ENCODE results near the gene PFDN1. TPM values are rescaled to one million over a fixed set of nuclear protein-coding genes. Genes with fewer than 3 reads are reported as not detected.
"Not testable (repeated sequence)": the region's sequence is repeated elsewhere in the genome, so short reads cannot be mapped to it uniquely, and the experiment has no call there.

Gene PFDN1
- total RNA-seq, 2 donors from 2014 or later = 33.4 to 35.2 TPM

GRCh38 chr5:140214831-140215230, 88.1 kb downstream of the PFDN1 start:
- H3K4me1 Mint-ChIP-seq = peaks cover 7% of the 10 kb centered on the region
- no peak overlapping the region for H3K27ac Mint-ChIP-seq
- H3K27me3 Mint-ChIP-seq = no peaks in the 10 kb centered on the region
- DNase-seq (no peak), ATAC-seq (peak; percentile 50)
- H3K36me3 Mint-ChIP-seq (ENCODE audit: low read depth) = no peaks in the 10 kb centered on the region
- no peak overlapping the region for H3K4me3 Mint-ChIP-seq
- no peaks in the 10 kb centered on the region for H3K9me3 ChIP-seq (ENCODE audit: control insufficient read depth, low read length, poor library complexity, severe bottlenecking)

- H3K27ac Mint-ChIP-seq = no peak overlapping the region
- H3K4me3 Mint-ChIP-seq = no peak overlapping the region
- H3K27me3 Mint-ChIP-seq = no peaks in the 10 kb centered on the region
- no peak for DNase-seq
- no peaks in the 10 kb centered on the region for H3K36me3 Mint-ChIP-seq (ENCODE audit: low read depth)
- no peak for ATAC-seq
- no peaks in the 10 kb centered on the region for H3K9me3 ChIP-seq (ENCODE audit: control insufficient read depth, low read length, poor library complexity, severe bottlenecking)
- peaks cover 7% of the 10 kb centered on the region for H3K4me1 Mint-ChIP-seq
Measured at GRCh38 chr5:140213370-140213983, 89.4 kb downstream of the PFDN1 start.

GRCh38 chr5:140208065-140208464, 94.8 kb downstream of the PFDN1 start:
- no peak overlapping the region for H3K4me3 Mint-ChIP-seq
- H3K36me3 Mint-ChIP-seq (ENCODE audit: low read depth) = peaks cover 4% of the 10 kb centered on the region
- H3K4me1 Mint-ChIP-seq = peaks cover 7% of the 10 kb centered on the region
- ATAC-seq (no peak), DNase-seq (no peak)
- H3K27me3 Mint-ChIP-seq = no peaks in the 10 kb centered on the region
- no peaks in the 10 kb centered on the region for H3K9me3 ChIP-seq (ENCODE audit: control insufficient read depth, low read length, poor library complexity, severe bottlenecking)
- H3K27ac Mint-ChIP-seq = no peak overlapping the region

- Mint-ChIP-seq H3K27ac (no peak overlapping the region), H3K4me3 (no peak overlapping the region), H3K4me1 (peaks cover 7% of the 10 kb centered on the region), H3K36me3 (ENCODE audit: low read depth) (peaks cover 4% of the 10 kb centered on the region), H3K27me3 (no peaks in the 10 kb centered on the region)
- H3K9me3 ChIP-seq (ENCODE audit: control insufficient read depth, low read length, poor library complexity, severe bottlenecking) = no peaks in the 10 kb centered on the region
- no peak for ATAC-seq
- no peak for DNase-seq
Measured at GRCh38 chr5:140207250-140207964, 95.5 kb downstream of the PFDN1 start.

- H3K36me3 Mint-ChIP-seq (ENCODE audit: low read depth) = peaks cover 10% of the 10 kb centered on the region
- DNase-seq (no peak), ATAC-seq (no peak)
- peaks cover 7% of the 10 kb centered on the region for H3K4me1 Mint-ChIP-seq
- no peaks in the 10 kb centered on the region for H3K9me3 ChIP-seq (ENCODE audit: control insufficient read depth, low read length, poor library complexity, severe bottlenecking)
- H3K27ac Mint-ChIP-seq = no peak overlapping the region
- no peak overlapping the region for H3K4me3 Mint-ChIP-seq
- H3K27me3 Mint-ChIP-seq = no peaks in the 10 kb centered on the region
Measured at GRCh38 chr5:140205952-140206351, 96.9 kb downstream of the PFDN1 start.

GRCh38 chr5:140205216-140205615, 97.7 kb downstream of the PFDN1 start:
- H3K27me3 Mint-ChIP-seq = no peaks in the 10 kb centered on the region
- no peak overlapping the region for H3K4me3 Mint-ChIP-seq
- H3K27ac Mint-ChIP-seq = no peak overlapping the region
- H3K4me1 Mint-ChIP-seq = peaks cover 7% of the 10 kb centered on the region
- no peaks in the 10 kb centered on the region for H3K9me3 ChIP-seq (ENCODE audit: control insufficient read depth, low read length, poor library complexity, severe bottlenecking)
- no peak for ATAC-seq
- DNase-seq = no peak
- H3K36me3 Mint-ChIP-seq (ENCODE audit: low read depth) = peaks cover 10% of the 10 kb centered on the region

GRCh38 chr5:140202610-140203009, 100.3 kb downstream of the PFDN1 start:
- H3K9me3 ChIP-seq (ENCODE audit: control insufficient read depth, low read length, poor library complexity, severe bottlenecking) = no peaks in the 10 kb centered on the region
- Mint-ChIP-seq H3K36me3 (ENCODE audit: low read depth) (peaks cover 10% of the 10 kb centered on the region), H3K27me3 (no peaks in the 10 kb centered on the region), H3K27ac (no peak overlapping the region), H3K4me1 (peaks cover 5% of the 10 kb centered on the region), H3K4me3 (no peak overlapping the region)
- DNase-seq (no peak), ATAC-seq (no peak)

GRCh38 chr5:140202078-140202477, 100.8 kb downstream of the PFDN1 start:
- H3K4me3 Mint-ChIP-seq = no peak overlapping the region
- H3K27ac Mint-ChIP-seq = no peak overlapping the region
- H3K9me3 ChIP-seq (ENCODE audit: control insufficient read depth, low read length, poor library complexity, severe bottlenecking) = no peaks in the 10 kb centered on the region
- H3K27me3 Mint-ChIP-seq = no peaks in the 10 kb centered on the region
- peaks cover 10% of the 10 kb centered on the region for H3K36me3 Mint-ChIP-seq (ENCODE audit: low read depth)
- no peaks in the 10 kb centered on the region for H3K4me1 Mint-ChIP-seq
- ATAC-seq (no peak), DNase-seq (no peak)

GRCh38 chr5:140198915-140199314, 104.0 kb downstream of the PFDN1 start:
- not testable (repeated sequence) for DNase-seq; H3K4me1 Mint-ChIP-seq; ATAC-seq; H3K27me3 Mint-ChIP-seq; H3K9me3 ChIP-seq (ENCODE audit: control insufficient read depth, low read length, poor library complexity, severe bottlenecking); H3K36me3 Mint-ChIP-seq (ENCODE audit: low read depth); H3K27ac Mint-ChIP-seq; H3K4me3 Mint-ChIP-seq

- Mint-ChIP-seq H3K27ac (no peak overlapping the region), H3K4me1 (peaks cover 2% of the 10 kb centered on the region), H3K4me3 (no peak overlapping the region), H3K36me3 (ENCODE audit: low read depth) (peaks cover 6% of the 10 kb centered on the region), H3K27me3 (no peaks in the 10 kb centered on the region)
- ATAC-seq = no peak
- H3K9me3 ChIP-seq (ENCODE audit: control insufficient read depth, low read length, poor library complexity, severe bottlenecking) = no peaks in the 10 kb centered on the region
- DNase-seq = no peak
Measured at GRCh38 chr5:140197023-140197422, 105.9 kb downstream of the PFDN1 start.

- H3K36me3 Mint-ChIP-seq (ENCODE audit: low read depth) = peaks cover 1% of the 10 kb centered on the region
- no peak overlapping the region for H3K4me3 Mint-ChIP-seq
- peaks cover 2% of the 10 kb centered on the region for H3K4me1 Mint-ChIP-seq
- no peak for DNase-seq
- H3K27ac Mint-ChIP-seq = no peak overlapping the region
- no peaks in the 10 kb centered on the region for H3K9me3 ChIP-seq (ENCODE audit: control insufficient read depth, low read length, poor library complexity, severe bottlenecking)
- no peak for ATAC-seq
- H3K27me3 Mint-ChIP-seq = no peaks in the 10 kb centered on the region
Measured at GRCh38 chr5:140196115-140196814, 106.6 kb downstream of the PFDN1 start.

Measured in T-helper 17 cell (primary cell).